IMR-90 (cell line): ENCODE data around the gene LIN37. TPM values are rescaled to one million over a fixed set of nuclear protein-coding genes. Genes with fewer than 3 reads are reported as not detected.

ENCODE experiments used
- ATAC-seq: fragments of 200-7000 bp; cut with Tn5 transposase; 2 replicates; pipeline ENCODE4 v1.9.1; 2020; ENCODE audit warnings: low read depth, mild to moderate bottlenecking, moderate library complexity
- BruUV-seq: library from RNA; stranded (reverse); fragments of 400-500 nt; replicated peaks from 2 replicates; lab custom pipeline; 2021; lab: Mats Ljungman, UMichigan
- CTCF ChIA-PET: fragments of 300-600 bp; formaldehyde crosslinking; extraction: SDS; loops from one replicate; lab custom pipeline; 2021; ENCODE audit warnings: antibody characterized with exemption; lab: Yijun Ruan, JAX
- POLR2A ChIA-PET: fragments of 300-600 bp; sonication (Branson Sonifier 250); formaldehyde crosslinking; loops from one replicate; lab custom pipeline; 2022; ENCODE audit warnings: antibody characterized with exemption; ENCODE audit not compliant: unreplicated experiment; lab: Charles Lee
- DNase-seq: peaks from one replicate; pipeline ENCODE4 v3.0.0; 2013
- H2AFZ ChIP-seq: replicated peaks from 2 replicates; pipeline ENCODE3; 2013; ENCODE audit warnings: low read length, mild to moderate bottlenecking; ENCODE audit not compliant: poor library complexity
- H2AK5ac ChIP-seq: 2 replicates; pipeline ENCODE4 v1.6.1; 2013; ENCODE audit warnings: low read depth, low read length, inconsistent platforms
- H2AK9ac ChIP-seq: replicated peaks from 2 replicates; pipeline ENCODE3; 2013; ENCODE audit warnings: mild to moderate bottlenecking, low read depth, low read length, moderate library complexity; ENCODE audit not compliant: poor library complexity
- H2BK120ac ChIP-seq: 2 replicates; pipeline ENCODE4 v1.6.1; 2013; ENCODE audit warnings: low read depth, low read length, inconsistent platforms
- H2BK15ac ChIP-seq: 3 replicates; pipeline ENCODE4 v1.6.1; 2013; ENCODE audit warnings: low read depth, low read length, inconsistent platforms
- H2BK20ac ChIP-seq: 2 replicates; pipeline ENCODE4 v1.6.1; 2013; ENCODE audit warnings: low read depth, mild to moderate bottlenecking, inconsistent platforms, low read length, moderate library complexity
- H2BK5ac ChIP-seq: 2 replicates; pipeline ENCODE4 v1.6.1; 2013; ENCODE audit warnings: mild to moderate bottlenecking, low read depth, low read length, inconsistent platforms; ENCODE audit not compliant: poor library complexity, severe bottlenecking
- H3K14ac ChIP-seq: replicated peaks from 2 replicates; pipeline ENCODE4 v1.6.1; 2013; ENCODE audit warnings: low read depth, low read length, inconsistent platforms
- H3K18ac ChIP-seq: 2 replicates; pipeline ENCODE4 v1.6.1; 2013; ENCODE audit warnings: low read depth, low read length, control low read depth
- H3K23ac ChIP-seq: 2 replicates; pipeline ENCODE4 v1.6.1; 2013; ENCODE audit warnings: low read depth, low read length, inconsistent platforms
- H3K27ac ChIP-seq: 2 replicates; pipeline ENCODE4 v1.5.1; 2013; ENCODE audit warnings: mild to moderate bottlenecking, control low read depth, low read length; ENCODE audit not compliant: insufficient read depth
- H3K27me3 ChIP-seq: 2 replicates; pipeline ENCODE4 v1.6.1; 2013; ENCODE audit warnings: low read length; ENCODE audit not compliant: control insufficient read depth, insufficient read depth
- H3K36me3 ChIP-seq: 2 replicates; pipeline ENCODE4 v1.6.1; 2013; ENCODE audit warnings: low read length, mixed read lengths; ENCODE audit not compliant: control insufficient read depth, insufficient read depth
- H3K4ac ChIP-seq: 2 replicates; pipeline ENCODE4 v1.6.1; 2013; ENCODE audit warnings: low read depth, low read length, inconsistent platforms
- H3K4me1 ChIP-seq: 2 replicates; pipeline ENCODE4 v1.6.1; 2013; ENCODE audit warnings: low read length, mixed read lengths; ENCODE audit not compliant: control insufficient read depth, insufficient read depth
- H3K4me2 ChIP-seq: 2 replicates; pipeline ENCODE4 v1.6.1; 2013; ENCODE audit warnings: low read depth, mild to moderate bottlenecking, control low read depth, low read length, moderate library complexity
- H3K4me3 ChIP-seq: 2 replicates; pipeline ENCODE4 v1.5.1; 2013; ENCODE audit warnings: low read depth, mild to moderate bottlenecking, control low read depth, low read length, moderate library complexity; ENCODE audit not compliant: insufficient read depth
- H3K56ac ChIP-seq: 2 replicates; pipeline ENCODE4 v1.6.1; 2013; ENCODE audit warnings: low read length, inconsistent platforms; ENCODE audit not compliant: insufficient read depth; ENCODE audit errors: extremely low read depth
- H3K79me1 ChIP-seq, 2 experiments: 2 replicates each; pipeline ENCODE4 v1.6.1; 2013; ENCODE audit warnings: low read length in 2 of 2, inconsistent platforms in 1 of 2, low read depth in 1 of 2
- H3K9ac ChIP-seq: 2 replicates; pipeline ENCODE4 v1.6.1; 2013; ENCODE audit warnings: low read depth, low read length, control low read depth
- H3K9me1 ChIP-seq: 2 replicates; pipeline ENCODE4 v1.6.1; 2013; ENCODE audit warnings: low read length, inconsistent platforms; ENCODE audit not compliant: insufficient read depth
- H3K9me3 ChIP-seq: 2 replicates; pipeline ENCODE4 v1.6.1; 2013; ENCODE audit warnings: low read length; ENCODE audit not compliant: control insufficient read depth, insufficient read depth
- H4K20me1 ChIP-seq: 2 replicates; pipeline ENCODE4 v1.6.1; 2013; ENCODE audit warnings: low read length, inconsistent platforms; ENCODE audit not compliant: insufficient read depth
- H4K5ac ChIP-seq: 2 replicates; pipeline ENCODE4 v1.6.1; 2013; ENCODE audit warnings: mild to moderate bottlenecking, low read depth, low read length, control low read depth
- H4K8ac ChIP-seq, 2 experiments: 2 replicates each; pipeline ENCODE4 v1.6.1; 2013; ENCODE audit warnings: low read depth in 2 of 2, low read length in 2 of 2, control low read depth in 1 of 2, inconsistent platforms in 1 of 2
- H4K91ac ChIP-seq: 2 replicates; pipeline ENCODE4 v1.6.1; 2013; ENCODE audit warnings: low read depth, low read length, inconsistent platforms; ENCODE audit not compliant: insufficient read depth
- NFE2L2 ChIP-seq: fragments of 150-350 bp; IDR thresholded peaks from 2 replicates; pipeline ENCODE4 v1.6.1; 2016; ENCODE audit warnings: low read depth, mild to moderate bottlenecking, low read length
- WGBS, 2 experiments: methylation state at CpG; one replicate each; pipeline versions ENCODE4 v1.1.5 to v1.1.7; 2013; ENCODE audit warnings: missing lambda C conversion rate in 2 of 2; ENCODE audit not compliant: insufficient read length in 1 of 2; ENCODE audit errors: extremely low coverage in 2 of 2; 5-methylcytosine and 5-hydroxymethylcytosine counted together
- dilution Hi-C: fragments of 300-500 bp; cut with HindIII; formaldehyde crosslinking; loops from one replicate; pipeline ENCODE4 v1.14.3; 2018; ENCODE audit warnings: low sequenced_read_pairs; ENCODE audit not compliant: unreplicated experiment
- in situ Hi-C: fragments of 300-500 bp; cut with MboI; formaldehyde crosslinking; loops from 3 replicates; pipeline ENCODE4 v1.14.3; 2019; ENCODE audit warnings: low sequenced_read_pairs, inconsistent platforms, mixed read lengths
- intact Hi-C: fragments of 100-400 bp; cut with micrococcal nuclease; formaldehyde crosslinking; loops from 2 replicates; pipeline ENCODE4 v1.10.0; 2022
- polyA plus RNA-seq, 3 experiments: library from polyadenylated mRNA; depleted of rRNA; stranded (reverse); fragments of >200 nt; gene quantifications; 2 replicates each; pipeline ENCODE4 v1.2.3, GENCODE V29; 2012; ENCODE audit warnings: low replicate concordance in 1 of 3
- total RNA-seq: library from RNA; depleted of rRNA; stranded (reverse); fragments of >200 nt; gene quantifications from 2 replicates; pipeline ENCODE4 v1.2.3, GENCODE V29; 2012

Gene LIN37
- total and polyA plus RNA-seq, 2 of the 4 experiments (the other 2 are of a cell fraction) = 12.7 to 23.1 TPM

- Histone ChIP-seq H3K27me3 (no peaks in the 10 kb centered on the region), H4K5ac (no peak overlapping the region), H2AK9ac (peak overlapping the region; percentile 65), H3K4me1 (no peaks in the 10 kb centered on the region; the same call in 1 of the 2 replicates), H3K9me1 (no peaks in the 10 kb centered on the region), H3K9me3 (no peaks in the 10 kb centered on the region), H3K4ac (no peak overlapping the region), H2BK15ac (no peak overlapping the region), H3K56ac (no peak overlapping the region), H2AK5ac (no peak overlapping the region), H3K14ac (no peak overlapping the region), H3K4me2 (no peak overlapping the region), H4K20me1 (peaks cover 17% of the 10 kb centered on the region), H3K36me3 (peaks cover 84% of the 10 kb centered on the region), H3K23ac (no peak overlapping the region), H4K8ac (no peak overlapping the region), H3K79me1 (peaks cover 12 to 35% of the 10 kb centered on the region in 2 experiments; a peak in 3 of 4 replicates), H3K9ac (no peak overlapping the region), H3K4me3 (no peak overlapping the region), H3K18ac (no peak overlapping the region), H2BK5ac (no peak overlapping the region), H3K27ac (no peak overlapping the region), H2AFZ (no peak overlapping the region), H2BK120ac (no peak overlapping the region), H4K91ac (no peak overlapping the region), H2BK20ac (no peak overlapping the region)
- DNase-seq (no peak), ATAC-seq (no peak)
- BruUV-seq = no TSS peak
- dilution Hi-C loops = no loop called here
- ChIA-PET POLR2A (no interaction called here), CTCF (no interaction called here)
- no CpG with 5 or more reads among the region's 12 CpGs for WGBS, 2 experiments
- intact Hi-C loops = no loop called here
- in situ Hi-C loops = no loop called here
- TF ChIP-seq NFE2L2 = no peak
Observed at GRCh38 chr19:35724560-35724959, 23.8 kb upstream of the LIN37 start.
